Stimulated activated CD4-positive, alpha-beta T cell treated with anti-CD3 and anti-CD28 coated beads, Interleukin-2, amount 100 ng/mL, for 24 hours (primary cell): Measurements from ENCODE around the gene MFGE8.
"Not testable (repeated sequence)": the region's sequence is repeated elsewhere in the genome, so short reads cannot be mapped to it uniquely, and the experiment has no call there.

ENCODE experiments used
- DNase-seq, 2 donors: peaks; one replicate each; pipeline ENCODE4 v3.0.0-alpha.2; 2020

Gene MFGE8

GRCh38 chr15:88913017-88913849 is at the start of gene MFGE8:
MFGE8 (minus strand) TSS chr15:88913379; CDS start chr15:88913319, 60 bp downstream.
- DNase-seq, result peak; percentile 72 to 79

GRCh38 chr15:88959445-88959844 is 46.3 kb upstream of the MFGE8 start:
- DNase-seq, result no peak

DNA sequence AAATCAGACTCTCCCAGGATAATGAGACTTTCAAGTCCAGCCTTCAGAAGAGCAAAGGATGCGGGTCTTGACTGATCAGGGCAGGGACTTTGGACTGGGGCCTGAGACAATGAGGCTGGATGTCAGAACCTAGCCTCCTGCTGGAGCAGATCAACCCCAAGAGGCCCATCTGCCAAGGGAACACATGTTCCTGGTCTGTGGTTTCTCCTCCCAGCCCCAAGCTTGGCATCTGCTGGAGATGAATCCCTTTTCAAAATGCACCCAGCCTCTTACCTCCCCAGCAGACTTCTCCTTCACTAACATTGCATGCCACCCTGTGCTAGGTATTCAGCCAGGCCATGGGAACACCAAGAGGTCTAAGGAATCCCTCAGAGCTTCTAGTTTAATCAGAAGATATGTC is 43.7 kb upstream of the MFGE8 start:
- no peak for DNase-seq

DNA sequence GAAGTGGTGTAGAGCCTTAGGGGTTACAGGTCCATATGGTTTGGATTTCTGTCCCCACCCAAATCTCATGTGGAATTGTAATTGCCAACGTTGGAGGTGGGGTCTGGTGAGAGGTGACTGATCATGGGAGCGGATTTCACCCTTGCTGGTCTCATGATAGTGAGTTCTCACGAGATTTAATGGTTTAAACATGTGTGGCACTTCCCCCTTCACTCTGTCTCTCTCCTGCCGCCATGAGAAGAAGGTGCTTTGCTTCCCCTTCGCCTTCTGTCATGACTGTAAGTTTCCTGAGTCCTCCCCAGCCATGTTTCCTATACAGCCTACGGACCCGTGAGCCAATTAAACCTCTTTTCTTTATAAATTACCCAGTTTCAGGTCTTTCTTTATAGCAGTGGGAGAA is 43.1 kb upstream of the MFGE8 start:
- no peak for DNase-seq

DNA sequence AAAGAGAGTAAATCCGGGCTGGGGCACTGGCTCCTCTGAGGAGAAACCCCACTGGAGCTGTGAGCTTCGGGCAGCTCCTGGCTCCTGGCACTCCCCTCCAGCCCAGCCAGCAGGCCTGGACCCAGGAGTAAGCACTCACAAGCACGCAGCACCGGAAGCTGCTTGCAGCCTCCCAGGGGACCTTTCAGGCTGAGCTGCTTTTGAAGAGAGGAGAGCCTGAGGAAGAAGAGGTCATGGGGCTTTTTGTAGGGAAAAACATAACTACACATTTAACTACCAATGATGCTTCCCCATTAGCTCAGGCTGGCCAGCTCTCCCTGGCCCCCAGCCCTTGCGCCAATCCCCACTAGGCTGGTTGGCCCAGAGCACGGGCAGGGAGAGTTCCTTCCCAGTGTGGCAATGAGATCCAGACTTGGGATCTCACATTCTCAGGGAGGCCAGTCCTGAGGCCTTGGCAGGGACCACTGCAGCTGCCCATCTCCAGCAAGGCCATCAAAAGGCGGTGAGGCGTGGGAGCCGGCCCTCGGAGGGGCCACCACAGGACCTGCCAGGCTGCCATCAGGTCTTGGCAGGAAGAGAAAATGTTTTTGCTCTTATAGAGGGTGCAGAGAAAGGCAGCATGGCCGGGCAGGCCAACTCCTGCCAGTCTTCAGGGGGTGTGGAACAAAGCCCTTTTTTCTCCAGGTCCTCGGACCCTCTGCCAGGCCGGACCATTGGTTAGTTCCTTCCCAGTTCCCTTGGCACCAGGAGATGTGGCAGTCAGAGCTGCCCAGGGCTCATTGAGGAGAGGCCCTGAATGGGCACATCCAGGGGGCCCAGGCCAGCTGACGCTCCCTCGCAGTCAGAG is 41.5 kb upstream of the MFGE8 start:
- no peak for DNase-seq

DNA sequence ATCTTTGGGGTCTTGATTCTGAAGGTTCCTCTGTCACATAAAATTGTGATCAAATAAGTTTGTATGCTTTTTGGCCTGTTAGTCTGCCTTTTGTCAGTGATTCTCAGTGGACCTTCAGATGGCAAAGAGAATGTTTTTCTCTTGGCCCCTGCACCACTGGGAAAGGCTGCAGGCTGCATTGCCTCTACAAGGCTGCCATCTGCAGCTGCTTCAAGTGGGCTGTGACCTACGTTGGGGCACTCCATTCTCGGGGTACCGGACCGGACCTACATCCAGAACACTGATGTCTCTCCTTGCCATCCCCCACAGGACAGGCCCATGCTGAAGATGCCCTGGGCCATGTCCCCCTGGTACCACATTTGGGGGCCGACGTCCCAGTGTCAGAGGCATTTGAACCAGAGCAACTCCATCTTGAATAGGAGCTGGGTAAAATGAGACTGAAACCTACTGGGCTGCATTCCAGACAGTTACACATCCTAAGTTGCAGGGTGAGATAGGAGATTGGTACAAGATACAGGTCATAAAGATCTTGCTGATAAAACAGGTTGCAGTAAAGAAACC is 37.5 kb upstream of the MFGE8 start:
- DNase-seq, result no peak

- no peak for DNase-seq
Observed at GRCh38 chr15:88949734-88950400, 36.7 kb upstream of the MFGE8 start.

DNA sequence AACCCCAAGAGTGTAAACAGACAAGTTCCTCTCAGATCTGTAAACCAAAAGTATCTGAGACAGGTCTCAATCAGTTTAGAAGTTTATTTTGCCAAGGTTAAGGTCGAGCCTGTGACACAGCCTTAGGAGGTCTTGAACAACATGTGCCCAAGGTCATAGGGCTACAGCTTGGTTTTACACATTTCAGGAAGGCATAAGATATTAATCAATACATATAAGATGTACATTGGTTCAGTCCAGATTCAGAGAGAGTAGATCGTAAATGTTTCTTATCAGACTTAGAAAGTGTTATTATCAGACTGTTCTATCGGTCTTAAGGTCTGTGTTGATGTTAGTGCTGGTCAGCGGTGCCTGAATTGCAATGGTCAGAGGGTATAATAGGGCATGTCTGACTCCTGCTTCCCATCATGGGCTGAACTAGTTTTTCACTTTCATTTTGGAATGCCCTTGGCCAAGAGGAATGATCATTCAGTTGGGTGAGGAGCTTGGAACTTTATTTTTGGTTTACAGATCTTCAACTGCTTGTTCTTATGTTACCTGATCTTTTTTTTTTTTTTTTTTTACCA is 27.0 kb upstream of the MFGE8 start:
- no peak for DNase-seq

DNA sequence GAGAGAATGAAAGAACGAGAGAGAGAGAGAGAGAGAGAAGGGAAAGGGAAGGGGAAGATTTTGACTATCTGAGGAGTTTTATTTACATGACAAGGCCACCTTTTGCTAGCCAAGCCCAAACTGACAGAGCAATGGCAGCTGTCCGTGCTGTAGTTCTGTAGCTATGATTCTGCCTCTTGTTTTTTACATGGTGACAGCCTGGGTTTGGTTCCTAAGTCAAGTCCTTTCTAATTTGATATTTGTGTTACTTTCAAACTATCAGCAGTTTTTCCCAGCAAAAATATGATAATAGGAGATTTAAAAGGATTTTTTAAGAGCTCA is 26.3 kb upstream of the MFGE8 start:
- DNase-seq, result no peak

GRCh38 chr15:88938802-88939485 is 25.8 kb upstream of the MFGE8 start:
- no peak for DNase-seq

DNA sequence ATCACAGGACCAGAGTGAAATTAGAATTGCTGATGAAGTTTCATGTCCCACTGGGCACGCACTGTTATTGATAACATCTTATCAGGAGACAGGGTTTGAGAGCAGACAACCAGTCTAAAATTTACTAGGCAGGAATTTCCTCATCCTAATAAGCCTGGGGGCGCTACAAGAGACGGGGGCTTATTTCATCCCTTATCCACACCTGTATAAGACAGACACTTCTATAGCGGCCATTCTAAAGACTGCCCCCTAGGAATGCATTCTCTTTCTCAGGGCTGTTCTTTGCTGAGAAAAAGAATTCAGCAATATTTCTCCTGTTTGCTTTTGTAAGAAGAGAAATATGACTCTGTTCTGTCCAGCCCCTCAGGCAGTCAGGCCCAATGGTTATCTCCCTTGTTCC is 21.3 kb upstream of the MFGE8 start:
- DNase-seq, result not testable (repeated sequence)

- DNase-seq, result no peak
Observed at GRCh38 chr15:88932875-88933330, 19.7 kb upstream of the MFGE8 start.

DNA sequence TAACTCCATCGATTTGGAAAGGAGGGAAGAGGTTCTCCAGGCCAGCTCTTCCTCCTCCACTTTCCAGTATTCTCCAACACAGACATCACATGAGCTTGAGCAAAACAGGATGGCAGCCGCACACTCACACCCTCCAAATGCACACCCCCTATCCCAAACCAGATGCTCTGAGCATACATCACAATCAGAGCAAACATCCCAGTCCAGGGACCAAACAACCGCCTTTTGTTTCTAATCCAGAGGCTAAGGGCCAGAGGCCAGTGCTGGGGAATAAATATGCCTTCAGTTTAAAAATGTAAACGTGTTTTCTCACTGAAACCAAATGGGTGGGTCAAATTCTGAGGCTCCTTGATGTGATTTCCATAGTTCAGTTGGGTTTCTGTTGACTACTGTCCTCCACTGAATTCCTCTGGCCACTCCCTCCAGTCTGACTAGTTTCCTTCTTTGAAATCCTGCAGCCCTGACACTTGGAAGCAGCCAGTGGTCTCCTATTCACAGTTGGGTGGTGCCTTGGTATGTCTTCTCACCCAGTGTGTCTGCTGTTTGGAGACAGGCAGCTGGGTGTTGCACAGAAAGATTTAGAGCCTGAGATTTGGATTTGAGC is 19.2 kb upstream of the MFGE8 start:
- DNase-seq, result no peak

GRCh38 chr15:88930579-88930978 is 17.4 kb upstream of the MFGE8 start:
- DNase-seq, result no peak

- not testable (repeated sequence) for DNase-seq
Observed at GRCh38 chr15:88929358-88930098, 16.3 kb upstream of the MFGE8 start.

DNA sequence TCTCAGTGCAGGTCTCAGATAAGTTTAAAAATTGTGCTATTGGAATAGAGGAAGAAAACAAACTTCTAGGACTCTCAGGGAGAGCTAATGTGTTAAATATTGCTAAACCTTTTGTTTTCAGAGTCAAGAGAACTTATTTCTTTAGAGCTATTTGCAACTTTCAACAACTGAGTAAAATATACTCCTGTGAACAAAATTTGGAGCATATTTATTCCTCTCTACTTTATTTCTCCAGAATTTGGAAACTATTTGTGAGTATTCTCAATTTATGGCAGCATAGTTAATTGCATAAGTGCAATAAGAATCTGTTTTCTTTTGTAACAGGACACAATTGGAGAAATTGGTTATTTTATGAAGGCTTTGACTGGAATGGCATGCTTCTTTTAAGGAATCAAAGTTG is 15.0 kb upstream of the MFGE8 start:
- DNase-seq, result not testable (repeated sequence)

DNA sequence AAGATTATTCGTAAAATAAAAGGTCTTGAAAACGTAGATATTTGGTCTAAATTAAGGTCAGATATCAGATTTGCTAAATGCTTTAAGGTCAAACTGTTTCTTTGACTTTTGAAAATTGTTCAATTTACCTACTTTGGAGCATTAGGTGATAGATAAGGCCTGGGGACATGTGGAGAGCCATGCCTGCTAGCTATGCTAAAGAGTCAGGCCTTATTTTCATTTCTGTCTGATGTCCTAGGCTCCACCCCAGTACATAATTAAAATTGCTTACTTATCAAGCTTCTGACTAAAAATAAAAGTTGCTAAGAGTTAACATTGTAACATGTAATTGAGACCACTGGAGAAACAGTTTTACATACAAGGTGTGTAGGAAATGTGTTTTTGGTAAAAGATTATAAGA is 12.5 kb upstream of the MFGE8 start:
- not testable (repeated sequence) for DNase-seq

- DNase-seq, result peak in 1 of 2 donors; percentile 47
Observed at GRCh38 chr15:88920892-88921435, 7.8 kb upstream of the MFGE8 start.

DNA sequence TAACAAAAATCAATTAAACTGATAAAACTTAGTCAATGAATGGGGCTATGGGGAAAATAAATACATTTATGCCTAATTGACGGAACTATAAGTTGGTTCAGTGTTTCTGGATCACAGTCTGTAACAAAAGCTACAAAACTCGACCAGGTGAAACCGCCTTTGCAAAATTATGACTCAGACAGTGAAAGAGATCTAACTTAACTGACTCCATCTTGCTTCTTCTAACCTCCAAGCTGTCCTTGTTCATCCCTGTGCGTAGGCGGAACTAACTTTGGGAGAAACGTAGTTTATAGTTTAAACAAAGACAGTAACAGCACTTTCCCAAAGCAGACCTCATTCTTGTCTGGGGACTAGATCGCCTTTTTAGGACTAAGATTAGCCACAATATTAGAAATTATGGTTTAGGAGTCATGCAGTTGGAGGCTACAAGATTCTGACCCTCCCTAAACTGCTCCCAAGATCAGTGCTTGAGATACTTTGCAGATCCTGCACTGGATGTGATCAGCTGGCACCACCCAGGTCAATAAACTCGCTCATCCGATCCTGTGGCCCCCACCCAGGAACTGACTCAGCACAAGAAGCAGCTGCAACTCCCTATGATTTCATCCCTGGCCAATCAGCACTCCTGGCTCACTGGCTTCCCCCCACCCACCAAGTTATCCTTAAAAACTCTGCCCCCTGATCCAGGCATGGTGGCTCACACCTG is 7.2 kb upstream of the MFGE8 start:
- no peak for DNase-seq

GRCh38 chr15:88918738-88919137 is 5.6 kb upstream of the MFGE8 start:
- peak; percentile 44 to 49 for DNase-seq
